ENCODE measurements around the gene FOXJ1. TPM values are rescaled to one million over a fixed set of nuclear protein-coding genes. Genes with fewer than 3 reads are reported as not detected.

FOXJ1 gene
- total and polyA plus RNA-seq, 2 of the 4 experiments (the other 2 are of a cell fraction): 0.05 TPM; not detected in 1

GRCh38 chr17:76150712-76151622 is 9.9 kb upstream of the FOXJ1 start:
- Histone ChIP-seq H3K18ac (ENCODE audit: low read depth, low read length) (no peak overlapping the region), H4K5ac (ENCODE audit: low read depth, low read length) (no peak overlapping the region), H2BK5ac (ENCODE audit: low read depth, low read length, poor library complexity, severe bottlenecking) (no peak overlapping the region), H3K4me2 (ENCODE audit: low read depth, low read length) (no peak overlapping the region), H3K9me1 (ENCODE audit: insufficient read depth, low read length) (no peaks in the 10 kb centered on the region; the same call in 1 of the 2 replicates), H4K91ac (ENCODE audit: insufficient read depth, low read depth, low read length) (no peak overlapping the region), H3K36me3 (ENCODE audit: control insufficient read depth, insufficient read depth, low read length) (no peaks in the 10 kb centered on the region), H2BK15ac (ENCODE audit: low read depth, low read length) (no peak overlapping the region), H2AFZ (replicated peaks; ENCODE audit: low read length, poor library complexity) (no peak overlapping the region), H4K8ac (ENCODE audit: low read depth in 2 of 2, low read length in 2 of 2) (no peak overlapping the region), H3K14ac (replicated peaks; ENCODE audit: low read depth, low read length) (no peak overlapping the region), H3K4me3 (ENCODE audit: insufficient read depth, low read depth, low read length) (no peak overlapping the region), H2AK9ac (replicated peaks; ENCODE audit: low read depth, low read length, poor library complexity) (no peak overlapping the region), H3K4me1 (ENCODE audit: control insufficient read depth, insufficient read depth, low read length) (no peaks in the 10 kb centered on the region; the same call in 1 of the 2 replicates), H3K9ac (ENCODE audit: low read depth, low read length) (no peak overlapping the region), H3K9me3 (ENCODE audit: control insufficient read depth, insufficient read depth, low read length) (no peaks in the 10 kb centered on the region), H3K27me3 (ENCODE audit: control insufficient read depth, insufficient read depth, low read length) (peaks cover 3% of the 10 kb centered on the region), H3K79me1 (ENCODE audit: low read depth in 1 of 2, low read length in 2 of 2) (no peaks in the 10 kb centered on the region), H2BK120ac (ENCODE audit: low read depth, low read length) (no peak overlapping the region), H4K20me1 (ENCODE audit: insufficient read depth, low read length) (no peaks in the 10 kb centered on the region), H3K4ac (ENCODE audit: low read depth, low read length) (no peak overlapping the region), H3K27ac (ENCODE audit: insufficient read depth, low read length) (no peak overlapping the region), H2AK5ac (ENCODE audit: low read depth, low read length) (no peak overlapping the region), H3K23ac (ENCODE audit: low read depth, low read length) (no peak overlapping the region), H3K56ac (ENCODE audit: extremely low read depth, insufficient read depth, low read length) (no peak overlapping the region), H2BK20ac (ENCODE audit: low read depth, low read length) (no peak overlapping the region)
- TF ChIP-seq RFX5 (IDR thresholded peaks at IDR 0.05; ENCODE audit: low read depth, low read length): no peak
- TF ChIP-seq RAD21 (IDR thresholded peaks at IDR 0.05; ENCODE audit: low read length): no peak
- TF ChIP-seq SMC3 (IDR thresholded peaks at IDR 0.05; ENCODE audit: low read depth, low read length): no peak
- TF ChIP-seq POLR2A (IDR thresholded peaks at IDR 0.05; ENCODE audit: low read depth, low read length): no peak
- TF ChIP-seq FOS (IDR thresholded peaks at IDR 0.05; ENCODE audit: low read depth, low read length): no peak
- TF ChIP-seq, protein P1, sequence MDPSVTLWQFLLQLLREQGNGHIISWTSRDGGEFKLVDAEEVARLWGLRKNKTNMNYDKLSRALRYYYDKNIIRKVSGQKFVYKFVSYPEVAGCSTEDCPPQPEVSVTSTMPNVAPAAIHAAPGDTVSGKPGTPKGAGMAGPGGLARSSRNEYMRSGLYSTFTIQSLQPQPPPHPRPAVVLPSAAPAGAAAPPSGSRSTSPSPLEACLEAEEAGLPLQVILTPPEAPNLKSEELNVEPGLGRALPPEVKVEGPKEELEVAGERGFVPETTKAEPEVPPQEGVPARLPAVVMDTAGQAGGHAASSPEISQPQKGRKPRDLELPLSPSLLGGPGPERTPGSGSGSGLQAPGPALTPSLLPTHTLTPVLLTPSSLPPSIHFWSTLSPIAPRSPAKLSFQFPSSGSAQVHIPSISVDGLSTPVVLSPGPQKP (IDR thresholded peaks at IDR 0.05; ENCODE audit: borderline replicate concordance, low read depth, low read length): no peak
- no peak for TF ChIP-seq CEBPB (IDR thresholded peaks at IDR 0.05; ENCODE audit: low read depth, low read length)
- no peak for TF ChIP-seq RCOR1 (IDR thresholded peaks at IDR 0.05; ENCODE audit: insufficient replicate concordance, low read length)
- TF ChIP-seq BHLHE40 (IDR thresholded peaks at IDR 0.05; ENCODE audit: low read depth, low read length): no peak
- TF ChIP-seq NFE2L2 (IDR thresholded peaks at IDR 0.05; ENCODE audit: low read depth, low read length): no peak
- no peak for TF ChIP-seq CTCF (conservative IDR thresholded peaks at IDR 0.05; ENCODE audit: low read depth, low read length)
- no peak for TF ChIP-seq USF2 (IDR thresholded peaks at IDR 0.05; ENCODE audit: low read depth, low read length)
- TF ChIP-seq MAZ (IDR thresholded peaks at IDR 0.05; ENCODE audit: borderline replicate concordance, low read depth, low read length): no peak
- POLR2A ChIA-PET (ENCODE audit: unreplicated experiment): interaction anchor here (0.5 kb wide), 1 partner anchor 91 kb away, joined by 6 read pairs; no protein-coding TSS in a partner anchor
- CTCF ChIA-PET: interaction anchor here (1.0 to 1.1 kb wide), 2 partner anchors 9 to 129 kb away, joined by 3 read pairs; no protein-coding TSS in a partner anchor
- dilution Hi-C loops (cut with HindIII; ENCODE audit: low sequenced_read_pairs, unreplicated experiment): no loop called here
- intact Hi-C loops (cut with micrococcal nuclease): no loop called here
- ATAC-seq (ENCODE audit: low read depth) (no peak), DNase-seq (no peak)
- BruUV-seq (replicated peaks): no TSS peak
- in situ Hi-C loops (cut with MboI; ENCODE audit: low sequenced_read_pairs): no loop called here
- WGBS, 2 experiments (ENCODE audit: extremely low coverage in 2 of 2, insufficient read length in 1 of 2): 80% methylated on average over 16 of the region's 23 CpGs; no CpG with 5 or more reads in 1 of the 2 experiments

Measured in IMR-90 (cell line).